Thyroid gland (tissue), 4 donors: ENCODE data around the gene HSPA1L.

Source experiments
- CTCF ChIP-seq, 6 experiments: fragments of 200-600 bp in 3 of 6; fragments of 450-650 bp in 3 of 6; sonication (generic) in 3 of 6; IDR thresholded peaks; one replicate each; pipeline ENCODE4 v1.5.1; 2016 to 2019; ENCODE audit warnings: antibody characterized with exemption in 6 of 6, mild to moderate bottlenecking in 2 of 6, inconsistent platforms in 1 of 6, moderate library complexity in 1 of 6
- POLR2A ChIP-seq, 2 donors: fragments of 450-650 bp; IDR thresholded peaks; one replicate each; pipeline ENCODE4 v1.6.1; 2017; ENCODE audit warnings: antibody characterized with exemption in 2 of 2, mild to moderate bottlenecking in 2 of 2, moderate library complexity in 1 of 2

- TF ChIP-seq CTCF (IDR thresholded peaks at IDR 0.05) (no peak), POLR2A (IDR thresholded peaks at IDR 0.05) (no peak)
These were observed 10.5 kb upstream of the HSPA1L start for GRCh38 chr6:31825553-31825952.
